ENCODE measurements around the gene PARP6. TPM values are rescaled to one million over a fixed set of nuclear protein-coding genes. Genes with fewer than 3 reads are reported as not detected.

The PARP6 gene
- total and polyA plus RNA-seq, 4 donors, result 33.7 to 73.9 (median 59.9) TPM

- peak; percentile 41 to 56 (median 51) for DNase-seq
- WGBS, 2 donors, result 43 to 57% methylated on average over 10 of the region's 10 CpGs
Measured at GRCh38 chr15:72306211-72306785, 33.9 kb upstream of the PARP6 start.

GRCh38 chr15:72304596-72304995 is 32.2 kb upstream of the PARP6 start:
- Histone ChIP-seq H3K4me3 (no peak overlapping the region), H3K9me3 (ENCODE audit: control insufficient read depth in 4 of 4, insufficient read depth in 3 of 4, low read length in 3 of 4) (peaks cover 0 to 3% (median 0%) of the 10 kb centered on the region in 4 donors), H3K4me1 (ENCODE audit: control insufficient read depth in 5 of 5, insufficient read depth in 5 of 5, low read length in 5 of 5) (no peaks in the 10 kb centered on the region), H3K36me3 (ENCODE audit: control insufficient read depth in 4 of 4, insufficient read depth in 4 of 4, low read length in 4 of 4) (no peaks in the 10 kb centered on the region), H3K27ac (ENCODE audit: low read depth in 1 of 2, low read length in 1 of 2) (no peak overlapping the region), H3K27me3 (ENCODE audit: control insufficient read depth in 3 of 3, insufficient read depth in 3 of 3, low read length in 2 of 3) (no peaks in the 10 kb centered on the region), H3K9ac (ENCODE audit: insufficient read depth in 1 of 2, low read length in 2 of 2) (no peak overlapping the region)
- no peak for TF ChIP-seq CTCF (IDR thresholded peaks at IDR 0.05; ENCODE audit: control extremely low read depth, extremely low read depth)
- ATAC-seq (ENCODE audit: insufficient read depth, low FRiP score), result no peak
- 89 to 96% methylated on average over 7 of the region's 7 CpGs for WGBS, 2 donors
- DNase-seq, result no peak

More at GRCh38 chr15:72306211-72306785, 33.9 kb upstream of the PARP6 start:
- Histone ChIP-seq H3K4me1 (ENCODE audit: control insufficient read depth in 5 of 5, insufficient read depth in 5 of 5, low read length in 5 of 5) (no peaks in the 10 kb centered on the region), H3K9ac (ENCODE audit: insufficient read depth in 1 of 2, low read length in 2 of 2) (no peak overlapping the region), H3K4me3 (no peak overlapping the region), H3K27ac (ENCODE audit: low read depth in 1 of 2, low read length in 1 of 2) (no peak overlapping the region), H3K27me3 (ENCODE audit: control insufficient read depth in 3 of 3, insufficient read depth in 3 of 3, low read length in 2 of 3) (no peaks in the 10 kb centered on the region), H3K36me3 (ENCODE audit: control insufficient read depth in 4 of 4, insufficient read depth in 4 of 4, low read length in 4 of 4) (peaks cover 0 to 2% (median 0%) of the 10 kb centered on the region in 4 donors), H3K9me3 (ENCODE audit: control insufficient read depth in 4 of 4, insufficient read depth in 3 of 4, low read length in 3 of 4) (peaks cover 0 to 3% (median 0%) of the 10 kb centered on the region in 4 donors)
- no peak for ATAC-seq (ENCODE audit: insufficient read depth, low FRiP score)
- TF ChIP-seq CTCF (IDR thresholded peaks at IDR 0.05; ENCODE audit: control extremely low read depth, extremely low read depth), result no peak

- Histone ChIP-seq H3K9me3 (ENCODE audit: control insufficient read depth in 4 of 4, insufficient read depth in 3 of 4, low read length in 3 of 4) (peaks cover 0 to 3% (median 0%) of the 10 kb centered on the region in 4 donors), H3K4me1 (ENCODE audit: control insufficient read depth in 5 of 5, insufficient read depth in 5 of 5, low read length in 5 of 5) (no peaks in the 10 kb centered on the region), H3K9ac (ENCODE audit: insufficient read depth in 1 of 2, low read length in 2 of 2) (no peak overlapping the region), H3K27me3 (ENCODE audit: control insufficient read depth in 3 of 3, insufficient read depth in 3 of 3, low read length in 2 of 3) (no peaks in the 10 kb centered on the region), H3K36me3 (ENCODE audit: control insufficient read depth in 4 of 4, insufficient read depth in 4 of 4, low read length in 4 of 4) (no peaks in the 10 kb centered on the region), H3K27ac (ENCODE audit: low read depth in 1 of 2, low read length in 1 of 2) (no peak overlapping the region), H3K4me3 (no peak overlapping the region)
- no peak for TF ChIP-seq CTCF (IDR thresholded peaks at IDR 0.05; ENCODE audit: control extremely low read depth, extremely low read depth)
- 59 to 74% methylated on average over 1 of the region's 1 CpG for WGBS, 2 donors
- ATAC-seq (ENCODE audit: insufficient read depth, low FRiP score) (no peak), DNase-seq (no peak)
Measured at GRCh38 chr15:72302955-72303354, 30.6 kb upstream of the PARP6 start.
